Hematopoietic multipotent progenitor cell treated with erythropoietin and hydrocortisone succinate and interleukin-3 and kit ligand, for 17 days (in vitro differentiated cells): ENCODE measurements around the gene INHBA.

ENCODE experiments used
- DNase-seq: peaks from one replicate; pipeline ENCODE4 v3.0.0-alpha.2; 2015; ENCODE audit warnings: low spot score

The INHBA gene

GRCh38 chr7:41702635-41703371, at the start of gene INHBA:
TSS of gene INHBA (minus strand) at chr7:41703090. CDS start at chr7:41700374, 2,716 bp downstream.
- no peak for DNase-seq

DNA sequence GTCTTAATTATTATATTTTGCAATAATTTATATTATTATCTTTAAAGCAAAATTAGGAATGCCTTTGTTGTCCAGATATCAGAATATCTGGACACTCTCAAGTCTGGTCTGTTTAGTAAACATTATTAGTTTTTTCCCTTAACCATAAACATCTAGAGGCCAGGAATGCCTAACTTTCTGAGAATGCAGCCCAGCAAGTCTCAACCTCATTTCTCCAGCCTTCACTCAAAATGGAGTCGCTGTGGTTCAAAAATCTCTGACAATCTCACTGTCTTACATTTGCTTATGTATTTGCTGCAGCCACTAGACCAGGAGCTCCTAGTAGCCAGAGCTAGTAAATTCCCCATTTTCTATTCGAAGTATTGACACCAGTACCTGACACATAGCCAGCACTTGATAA, 49.7 kb upstream of the INHBA start:
- no peak for DNase-seq

DNA sequence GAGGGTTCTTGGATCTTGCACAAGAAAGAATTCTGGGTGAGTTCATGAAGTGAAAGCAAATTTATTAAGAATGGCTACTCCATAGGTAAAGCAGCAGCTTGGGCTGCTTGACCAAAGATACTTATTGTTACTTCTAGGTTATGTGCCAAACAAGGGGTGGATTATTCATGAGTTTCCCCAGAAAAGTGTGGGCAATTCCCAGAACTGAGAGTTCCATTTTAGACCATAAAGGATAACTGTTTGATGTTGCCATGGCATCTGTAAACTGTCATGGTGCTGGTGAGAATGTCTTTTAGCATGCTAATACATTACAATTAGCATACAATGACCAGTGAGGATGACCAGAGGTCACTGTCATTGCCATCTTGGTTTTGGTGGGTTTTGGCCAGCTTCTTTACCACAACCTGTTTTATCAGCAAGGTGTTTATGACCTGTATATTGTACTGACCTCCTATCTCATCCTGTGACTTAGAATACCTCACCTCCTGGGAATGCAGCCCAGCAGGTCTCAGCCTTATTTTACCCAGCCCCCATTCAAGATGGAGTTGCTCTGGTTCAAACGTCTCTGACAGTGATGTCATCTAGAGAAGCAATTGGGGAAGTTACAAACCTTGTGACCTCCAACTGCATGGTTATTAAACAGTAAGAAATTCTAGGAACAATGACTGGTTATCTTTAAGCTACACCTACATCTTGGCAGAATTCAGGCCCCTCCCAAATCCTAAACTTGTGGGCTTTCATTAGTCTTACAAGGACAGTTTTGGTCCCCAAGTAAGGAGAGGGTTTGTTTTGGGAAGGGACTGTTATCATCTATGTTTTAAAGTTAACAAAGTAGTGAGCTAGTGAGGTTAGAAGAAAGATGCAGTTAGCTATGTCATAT, 48.0 kb upstream of the INHBA start:
- DNase-seq: no peak

- DNase-seq: no peak
These were observed 45.1 kb upstream of the INHBA start for GRCh38 chr7:41747961-41748360.

DNA sequence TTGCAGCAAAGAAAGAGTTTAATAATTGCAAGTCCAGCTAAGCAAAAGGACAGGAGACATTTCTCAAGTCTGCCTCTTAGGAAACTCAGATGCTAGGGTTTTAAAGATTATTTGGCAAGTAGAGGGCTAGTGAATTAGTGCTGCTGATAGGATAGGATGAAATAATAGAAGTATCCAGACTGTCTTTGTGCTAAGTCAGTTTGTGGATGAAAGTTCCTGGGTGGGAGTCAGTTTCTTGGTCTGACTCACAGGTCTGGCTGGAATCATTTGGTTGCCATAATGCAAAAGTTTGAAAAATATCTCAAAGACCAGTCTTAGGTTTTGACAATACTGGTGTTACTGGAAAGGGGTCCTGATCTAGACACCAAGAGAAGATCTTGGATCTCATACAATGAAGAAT, 42.6 kb upstream of the INHBA start:
- no peak for DNase-seq

DNA sequence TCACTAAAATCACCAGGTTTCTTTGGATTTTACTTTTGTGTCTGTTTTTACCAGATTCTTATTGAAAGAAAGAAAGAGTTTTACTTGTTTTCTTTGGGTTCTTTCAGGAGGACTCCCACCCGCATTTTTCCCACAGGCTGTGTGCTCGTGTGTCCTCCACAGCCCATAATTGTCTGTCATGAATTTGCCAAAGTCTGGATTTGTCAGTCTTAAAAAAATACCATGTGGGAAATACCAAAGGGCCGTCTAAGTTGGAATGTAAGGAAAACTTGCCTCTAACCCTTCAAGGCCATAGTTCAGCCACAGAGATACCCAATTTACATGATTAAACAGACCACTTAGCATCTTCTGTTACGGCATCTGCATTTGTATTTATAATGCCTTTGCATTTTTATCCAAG, 41.3 kb upstream of the INHBA start:
- no peak for DNase-seq

DNA sequence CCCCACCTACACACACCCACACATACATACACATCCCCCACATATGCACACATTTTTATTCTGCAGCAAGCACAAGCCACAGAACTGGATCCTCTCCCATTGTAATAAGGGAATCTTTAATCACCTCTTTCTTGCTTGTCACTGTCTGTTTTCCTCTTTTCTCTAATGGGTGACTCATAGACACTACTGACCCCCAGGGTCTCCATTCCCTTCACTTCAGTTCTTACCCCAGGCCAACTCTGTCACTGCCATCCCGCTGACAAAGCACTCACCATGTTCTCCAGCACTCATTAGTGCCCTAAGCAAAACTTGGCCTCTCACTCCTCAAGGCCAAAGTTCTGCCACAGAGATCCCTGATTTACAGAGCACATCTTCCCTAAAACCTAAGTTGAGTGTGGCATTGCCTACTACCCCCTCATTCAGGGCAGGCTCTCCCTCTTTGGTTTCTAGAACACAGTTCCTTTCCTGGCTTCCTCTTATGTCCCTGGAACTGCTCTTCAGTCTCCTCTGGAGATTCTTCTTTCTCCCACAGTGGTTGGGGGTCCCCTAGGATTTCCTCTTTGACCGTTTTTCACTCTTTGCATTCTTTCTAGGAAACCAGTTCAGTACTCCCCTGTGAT, 39.6 kb upstream of the INHBA start:
- DNase-seq: no peak

DNA sequence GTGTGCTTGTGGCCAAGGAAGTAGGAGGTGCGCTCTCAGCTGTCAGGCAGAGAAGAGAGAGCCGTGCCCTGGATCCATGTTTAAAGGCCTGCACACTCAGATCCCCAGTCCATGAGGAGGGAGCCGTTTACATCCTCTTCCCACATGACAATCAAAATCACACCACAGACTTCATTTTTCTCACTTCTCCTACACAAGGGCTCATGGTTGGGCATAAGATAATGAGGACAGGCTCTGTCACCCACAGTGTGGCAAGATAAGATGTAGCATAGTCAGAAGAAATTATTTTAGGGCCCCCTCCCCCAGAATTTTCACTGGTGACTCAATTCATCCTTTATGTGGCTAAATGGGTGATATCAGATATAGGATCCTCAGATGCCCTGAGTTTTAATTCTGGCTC, 35.9 kb upstream of the INHBA start:
- DNase-seq: no peak

GRCh38 chr7:41738336-41738735, 35.4 kb upstream of the INHBA start:
- DNase-seq: no peak

GRCh38 chr7:41735206-41735605, 32.3 kb upstream of the INHBA start:
- DNase-seq: no peak

DNA sequence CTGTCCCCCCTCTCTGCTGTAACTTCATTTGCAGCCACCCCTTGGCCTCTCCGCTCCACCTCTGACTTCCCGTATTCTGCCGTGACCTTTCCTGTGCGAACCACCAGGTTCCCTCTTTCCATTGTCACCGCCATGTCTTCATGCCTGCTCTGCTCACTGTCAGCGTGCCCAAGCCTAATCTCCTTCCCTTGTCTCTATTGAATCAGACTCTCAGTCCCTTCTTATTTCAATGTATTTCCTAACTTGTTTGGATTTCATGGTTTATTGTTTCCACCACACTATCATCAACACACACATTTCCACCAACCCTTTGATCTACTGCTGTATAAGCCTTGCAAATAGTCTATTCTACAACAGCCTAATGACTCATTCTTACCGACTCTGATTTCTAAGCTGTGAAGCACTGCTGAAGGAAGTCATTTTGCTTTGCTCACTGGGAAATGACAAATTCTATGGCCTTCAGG, 30.0 kb upstream of the INHBA start:
- no peak for DNase-seq

GRCh38 chr7:41732436-41732785, 29.5 kb upstream of the INHBA start:
- DNase-seq: no peak

DNA sequence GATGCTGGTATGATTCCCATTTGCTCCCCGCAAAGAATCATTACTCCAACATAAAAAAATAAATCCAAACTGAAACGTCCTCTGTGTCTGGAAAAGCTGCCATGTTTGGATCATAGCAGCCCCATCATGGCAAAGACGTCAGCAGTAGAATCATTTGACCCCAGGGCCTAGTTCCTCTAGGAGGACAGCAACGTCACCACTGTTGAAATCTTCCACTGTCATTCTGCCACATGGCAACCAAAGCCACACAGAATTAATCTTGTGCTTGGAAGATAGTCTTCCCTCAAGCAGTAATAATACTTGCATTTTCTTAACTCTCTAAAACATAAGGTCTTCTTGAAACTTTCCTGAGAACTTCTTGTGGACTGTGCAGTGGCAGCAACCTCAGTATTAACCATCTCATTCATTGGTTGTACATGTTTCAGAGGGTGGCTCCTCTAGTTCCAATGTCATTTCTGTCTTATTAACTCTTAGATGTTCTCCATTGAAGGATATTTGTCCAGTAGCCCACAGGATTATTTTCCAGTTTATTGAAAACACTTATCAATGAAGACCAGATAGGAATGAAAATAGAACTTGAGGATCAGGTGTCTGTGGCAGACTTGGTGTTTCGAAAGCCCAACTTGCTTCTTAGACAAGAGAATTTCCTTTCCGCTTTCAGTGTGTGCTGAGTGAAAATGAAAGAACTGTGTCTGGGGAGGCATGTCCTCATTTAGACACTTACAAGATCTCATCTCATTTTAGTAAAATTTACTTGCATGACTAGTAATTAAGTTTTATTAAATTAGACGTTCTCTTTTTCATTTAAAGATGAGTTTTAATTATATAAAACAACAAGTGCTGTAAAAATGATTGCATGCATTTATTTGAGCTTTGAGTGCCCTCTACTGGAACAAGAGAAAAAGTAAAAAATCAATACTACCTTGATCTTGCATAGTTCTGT, 28.9 kb upstream of the INHBA start:
- no peak for DNase-seq

GRCh38 chr7:41730668-41731067, 27.8 kb upstream of the INHBA start:
- no peak for DNase-seq

GRCh38 chr7:41730161-41730560, 27.3 kb upstream of the INHBA start:
- DNase-seq: no peak

DNA sequence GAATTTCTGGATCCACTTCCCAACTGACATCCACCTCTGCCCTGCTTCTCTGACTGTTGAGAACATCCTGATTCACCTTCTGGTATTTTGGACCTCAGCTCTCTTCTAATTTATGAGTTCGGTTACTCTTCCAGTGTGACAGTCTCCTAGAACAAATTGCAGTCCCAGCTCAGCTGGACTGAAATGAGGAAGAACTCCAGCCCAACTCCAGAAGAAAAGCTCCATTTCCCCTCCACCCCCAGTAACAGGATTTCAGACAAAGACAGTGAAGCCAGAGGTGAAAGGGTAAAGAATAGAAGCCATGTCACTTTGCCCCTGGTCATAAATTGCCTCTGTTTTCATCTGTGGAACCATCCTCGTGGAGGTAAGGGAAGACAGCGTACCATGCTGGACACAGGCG, 26.2 kb upstream of the INHBA start:
- no peak for DNase-seq

DNA sequence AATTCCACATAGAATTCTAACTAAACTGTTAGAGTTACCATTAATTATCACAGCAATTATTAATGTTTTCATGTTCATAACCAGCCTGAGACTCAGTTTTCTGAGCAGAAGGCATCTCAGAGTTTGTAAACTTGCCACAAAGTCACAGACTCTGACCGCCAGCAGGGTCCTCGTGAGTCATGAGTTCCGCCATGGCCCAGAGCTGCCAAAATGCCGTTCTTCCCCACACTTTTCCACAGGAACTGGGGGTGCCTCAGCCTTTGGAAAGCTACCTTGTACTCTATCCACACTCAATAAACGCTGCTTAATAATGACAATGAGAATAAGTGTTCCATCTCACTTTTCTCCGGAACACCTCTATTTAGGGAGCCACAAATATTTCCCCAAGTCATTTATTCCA, 22.1 kb upstream of the INHBA start:
- no peak for DNase-seq

DNA sequence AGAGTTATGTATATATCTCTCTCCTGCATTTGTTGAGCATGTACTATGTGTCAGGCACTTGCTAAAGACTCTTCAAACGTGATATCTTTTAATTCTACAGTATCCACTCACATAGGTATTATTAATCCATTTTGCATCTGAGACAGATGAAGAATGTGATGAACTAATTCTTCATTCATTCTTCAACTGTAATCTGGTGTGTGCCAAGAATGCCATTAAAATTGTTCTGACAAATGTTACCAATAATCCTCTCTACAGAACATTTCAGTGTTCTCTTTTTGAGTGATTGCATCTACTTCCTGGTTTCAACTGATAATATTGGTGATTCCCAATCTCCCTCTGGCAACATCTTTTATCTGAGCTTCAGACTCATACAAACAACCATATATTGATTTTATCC, 18.0 kb upstream of the INHBA start:
- DNase-seq: no peak

DNA sequence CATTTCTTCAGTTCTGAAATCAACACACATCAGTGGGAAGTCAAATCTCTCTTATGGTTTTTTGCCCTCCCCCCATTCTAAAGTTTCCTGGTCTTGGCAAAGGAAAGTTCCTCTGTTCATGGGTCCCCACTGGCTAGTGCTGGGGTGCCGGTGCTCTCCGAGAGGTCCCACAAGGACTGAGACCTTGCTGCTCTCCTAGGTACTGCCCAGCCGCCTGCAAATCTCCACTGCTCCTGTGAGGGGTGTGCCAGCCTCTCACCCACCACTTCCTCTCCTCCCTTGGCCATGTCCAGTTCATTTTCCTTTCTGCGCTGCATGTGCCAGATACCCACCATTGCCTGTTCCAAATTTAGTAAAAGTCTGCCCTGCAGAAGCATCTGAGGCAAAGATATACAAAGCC, 17.2 kb upstream of the INHBA start:
- DNase-seq: no peak

GRCh38 chr7:41716691-41717090, 13.8 kb upstream of the INHBA start:
- DNase-seq: no peak

DNA sequence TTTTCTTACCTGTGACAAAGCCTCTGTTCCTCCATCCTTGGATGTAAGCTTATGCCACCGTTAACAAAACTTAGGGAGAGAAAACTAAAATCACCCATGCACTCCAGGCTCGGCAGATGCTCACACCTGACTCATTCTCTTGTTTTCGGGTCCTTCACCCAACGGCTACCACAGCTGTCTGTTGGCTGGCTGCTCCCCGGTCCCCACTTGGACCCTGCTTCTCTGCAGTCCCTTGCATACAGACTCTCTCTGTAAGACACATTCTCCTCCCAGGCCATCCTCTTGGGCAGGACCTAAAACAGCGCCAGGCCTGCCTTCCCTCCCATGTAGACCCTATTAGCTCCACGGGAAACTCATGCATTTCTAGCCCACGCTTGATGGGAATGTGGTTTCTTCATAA, 12.1 kb upstream of the INHBA start:
- no peak for DNase-seq
